ENCODE measurements around the gene NFIB.

NFIB gene

DNA sequence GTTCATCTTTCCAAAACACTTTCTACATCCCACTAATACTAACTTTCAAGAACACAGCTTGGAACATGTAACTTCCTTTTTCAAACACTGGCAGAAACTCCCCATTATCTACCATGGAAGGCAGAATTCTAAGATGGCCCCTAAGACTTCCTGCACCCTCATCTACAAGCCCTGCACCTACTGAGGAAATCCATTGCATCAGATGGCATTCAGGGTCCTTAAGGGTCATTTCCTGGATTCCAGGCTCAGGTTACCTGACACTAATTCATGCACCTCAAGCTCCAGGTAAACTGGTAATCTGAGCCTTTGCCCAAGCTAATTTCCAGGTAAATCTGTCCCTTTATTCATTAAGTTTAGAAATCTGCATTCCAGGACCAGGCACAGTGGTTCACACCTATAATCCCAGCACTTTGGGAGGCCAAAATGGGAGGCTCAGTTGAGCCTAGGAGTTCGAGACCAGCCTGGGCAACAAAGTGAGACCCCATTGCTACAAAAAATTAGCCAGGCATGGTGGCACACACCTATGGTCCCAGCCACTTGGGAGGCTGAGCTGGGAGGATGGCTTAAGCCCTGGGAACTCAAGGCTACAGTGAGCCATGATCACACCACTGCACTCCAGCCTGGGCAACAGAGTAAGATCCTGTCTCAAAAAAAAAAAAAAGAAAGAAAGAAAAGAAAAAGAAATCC, 91.6 kb downstream of the NFIB start:
- Histone ChIP-seq H3K4me2 (peak overlapping the region in 2 of 11 experiments; percentile 14 to 22; a peak in 2 of 22 replicates), H3K9ac (no peak overlapping the region), H3K27ac (no peak overlapping the region), H4K20me1 (no peaks in the 10 kb centered on the region), H3K4me1 (peaks cover 0 to 12% (median 0%) of the 10 kb centered on the region in 10 experiments; a peak in 5 of 20 replicates), H3K4me3 (no peak overlapping the region), H3K36me3 (no peaks in the 10 kb centered on the region), H3K27me3 (no peaks in the 10 kb centered on the region), H3K9me3 (replicated peaks in 1 of 11) (no peaks in the 10 kb centered on the region)
- no peak for TF ChIP-seq Cebpa-rat (IDR thresholded peaks at IDR 0.05)

DNA sequence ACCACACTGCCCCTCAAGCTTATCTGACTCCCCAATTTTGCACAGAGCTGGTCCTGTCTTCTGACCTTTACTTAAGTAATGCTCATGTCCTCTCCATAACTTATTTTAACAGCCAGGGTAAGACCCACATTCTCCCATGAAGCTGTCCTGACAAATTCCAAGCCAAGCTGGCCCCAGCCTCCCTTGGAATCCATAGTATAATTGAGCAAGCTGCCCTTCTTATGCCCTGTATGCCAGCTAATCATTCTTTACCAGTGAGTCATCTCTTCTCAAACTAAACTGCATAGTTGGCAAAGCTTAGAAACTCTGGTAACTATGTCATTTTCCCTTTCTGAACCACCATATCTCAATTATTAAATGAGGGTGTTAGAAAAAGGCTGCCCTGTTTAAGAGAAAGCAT, 92.4 kb downstream of the NFIB start:
- no peaks in the 10 kb centered on the region for H3K27me3 ChIP-seq
- peaks cover 0 to 12% (median 0%) of the 10 kb centered on the region in 10 experiments; a peak in 5 of 20 replicates for H3K4me1 ChIP-seq
- H3K36me3 ChIP-seq = no peaks in the 10 kb centered on the region
- no peak overlapping the region for H3K9ac ChIP-seq
- H3K27ac ChIP-seq = no peak overlapping the region
- no peaks in the 10 kb centered on the region for H3K9me3 ChIP-seq (replicated peaks in 1 of 11)
- peak overlapping the region in 2 of 11 experiments; percentile 14 to 22; a peak in 4 of 22 replicates for H3K4me2 ChIP-seq
- no peak overlapping the region for H3K4me3 ChIP-seq
- no peaks in the 10 kb centered on the region for H4K20me1 ChIP-seq
- TF ChIP-seq Cebpa-rat (IDR thresholded peaks at IDR 0.05) = no peak

DNA sequence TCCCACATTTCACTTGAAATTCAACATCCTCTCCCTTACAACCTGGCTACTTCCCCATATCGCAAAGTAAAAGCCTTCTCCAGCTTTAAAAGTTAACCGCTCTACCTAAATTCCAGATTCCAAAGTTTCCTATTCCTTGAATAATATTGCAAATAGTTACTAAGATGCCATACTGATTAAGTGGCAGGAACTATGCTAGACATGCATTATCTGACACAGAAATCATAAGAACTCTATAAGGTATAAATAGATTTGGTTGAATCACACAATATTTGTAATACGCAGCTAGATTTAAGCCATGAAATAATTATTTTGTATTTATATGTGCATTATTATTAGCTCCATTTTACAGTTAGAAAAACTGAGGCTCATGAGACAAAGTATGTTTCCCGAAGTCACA, 92.8 kb downstream of the NFIB start:
- Histone ChIP-seq H3K9ac (no peak overlapping the region), H3K4me1 (peaks cover 0 to 12% (median 0%) of the 10 kb centered on the region in 10 experiments; a peak in 5 of 20 replicates), H3K27ac (no peak overlapping the region), H3K4me2 (peak overlapping the region in 2 of 11 experiments; percentile 14 to 22; a peak in 3 of 22 replicates), H3K9me3 (replicated peaks in 1 of 11) (no peaks in the 10 kb centered on the region), H3K27me3 (no peaks in the 10 kb centered on the region), H3K4me3 (no peak overlapping the region), H3K36me3 (no peaks in the 10 kb centered on the region), H4K20me1 (no peaks in the 10 kb centered on the region)
- no peak for TF ChIP-seq Cebpa-rat (IDR thresholded peaks at IDR 0.05)

DNA sequence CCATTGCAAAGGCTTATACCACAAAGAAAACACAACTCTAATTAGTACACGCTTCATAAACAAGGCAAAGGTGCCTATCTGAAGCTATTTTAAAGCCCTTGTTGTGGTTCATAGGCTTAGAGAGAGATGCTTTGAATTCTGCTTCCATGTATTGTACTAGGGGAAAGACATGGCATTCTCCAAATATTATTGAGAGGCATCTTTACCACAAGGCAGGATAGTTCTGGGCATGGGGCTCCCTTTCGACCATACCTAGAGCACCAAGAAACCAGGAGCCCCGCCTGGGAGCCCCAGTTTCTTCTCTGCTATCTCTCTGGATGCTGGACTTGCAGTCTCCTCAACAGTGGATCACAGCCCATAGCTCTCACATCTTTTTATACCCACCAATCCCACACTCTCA, 93.7 kb downstream of the NFIB start:
- Histone ChIP-seq H3K4me3 (no peak overlapping the region), H4K20me1 (no peaks in the 10 kb centered on the region), H3K4me1 (peaks cover 0 to 12% (median 0%) of the 10 kb centered on the region in 10 experiments; a peak in 5 of 20 replicates), H3K36me3 (no peaks in the 10 kb centered on the region), H3K4me2 (no peak overlapping the region), H3K27ac (no peak overlapping the region), H3K9me3 (replicated peaks in 1 of 11) (no peaks in the 10 kb centered on the region), H3K9ac (no peak overlapping the region), H3K27me3 (no peaks in the 10 kb centered on the region)
- TF ChIP-seq Cebpa-rat (IDR thresholded peaks at IDR 0.05) = no peak

DNA sequence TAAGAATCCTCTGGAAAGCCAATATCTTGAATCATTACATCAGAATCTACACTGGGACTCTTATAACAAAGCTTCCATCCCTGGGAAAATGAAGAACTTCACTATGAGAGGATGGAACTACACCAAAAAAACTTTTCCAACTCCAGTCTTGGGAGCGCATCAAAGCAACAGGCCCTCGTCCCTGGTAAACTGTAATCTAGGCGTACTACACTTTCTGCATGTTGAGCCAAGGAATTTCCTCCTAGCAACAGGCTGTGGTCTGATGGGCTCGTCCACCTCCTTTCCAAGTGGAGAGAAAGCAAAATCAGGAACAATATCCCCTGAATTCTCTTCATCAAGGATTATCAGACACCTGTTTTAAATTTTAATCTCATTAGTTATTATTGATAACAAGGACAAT, 94.1 kb downstream of the NFIB start:
- Histone ChIP-seq H3K27me3 (no peaks in the 10 kb centered on the region), H3K36me3 (no peaks in the 10 kb centered on the region), H3K4me2 (no peak overlapping the region), H4K20me1 (no peaks in the 10 kb centered on the region), H3K4me1 (peaks cover 0 to 12% (median 0%) of the 10 kb centered on the region in 10 experiments; a peak in 5 of 20 replicates), H3K9ac (no peak overlapping the region), H3K9me3 (replicated peaks in 1 of 11) (no peaks in the 10 kb centered on the region), H3K4me3 (no peak overlapping the region), H3K27ac (no peak overlapping the region)
- no peak for TF ChIP-seq Cebpa-rat (IDR thresholded peaks at IDR 0.05)

DNA sequence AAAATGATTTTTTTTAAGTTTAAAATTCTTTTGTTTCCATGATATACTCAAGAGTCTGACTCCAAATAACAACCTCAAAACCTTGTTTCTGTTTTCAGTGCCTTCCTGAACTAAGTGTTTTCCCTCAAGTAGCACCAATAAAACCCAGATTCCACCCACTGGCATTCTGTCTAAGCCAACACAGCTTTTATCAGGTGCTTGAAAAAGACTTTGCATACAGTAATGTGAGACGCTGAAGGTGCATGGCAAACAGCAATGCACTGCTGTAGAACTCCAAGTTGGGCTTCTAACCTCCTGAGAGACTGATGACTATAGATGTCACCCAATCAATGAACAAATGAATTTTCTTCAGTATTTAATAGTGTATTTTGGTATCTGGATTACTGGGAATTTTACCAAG, 95.7 kb downstream of the NFIB start:
- TF ChIP-seq Cebpa-rat (IDR thresholded peaks at IDR 0.05) = no peak
- Histone ChIP-seq H3K4me1 (peaks cover 0 to 12% (median 0%) of the 10 kb centered on the region in 10 experiments; a peak in 5 of 20 replicates), H4K20me1 (no peaks in the 10 kb centered on the region), H3K9ac (no peak overlapping the region), H3K27me3 (no peaks in the 10 kb centered on the region), H3K36me3 (no peaks in the 10 kb centered on the region), H3K9me3 (replicated peaks in 1 of 11) (no peaks in the 10 kb centered on the region), H3K4me2 (no peak overlapping the region), H3K27ac (no peak overlapping the region), H3K4me3 (no peak overlapping the region)

DNA sequence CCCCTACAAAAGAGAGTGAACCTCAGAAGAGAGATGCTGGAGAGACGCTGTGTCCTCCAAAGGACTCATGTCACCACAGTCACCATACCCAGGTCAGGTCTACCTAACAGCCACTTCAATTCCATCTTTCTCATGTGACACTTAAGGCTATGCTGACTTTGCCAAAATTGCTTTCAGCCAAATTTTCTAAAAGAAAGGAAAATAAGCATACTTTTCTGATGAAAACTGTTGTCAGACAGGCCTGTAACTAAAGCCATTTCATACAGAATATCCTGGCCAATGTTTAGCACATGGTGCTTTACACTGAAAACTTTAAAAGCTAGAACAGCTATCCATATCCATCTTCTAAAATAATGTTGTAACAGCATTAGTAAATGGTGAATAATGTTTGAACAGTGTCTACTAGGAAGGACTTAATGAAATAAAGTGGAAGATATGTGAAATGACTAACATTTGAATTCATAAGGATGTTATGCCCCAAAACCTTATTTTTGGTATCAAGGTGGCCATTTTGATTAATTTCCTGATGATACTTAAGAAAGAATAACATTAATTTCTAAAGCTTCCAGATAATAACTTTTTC, 97.2 kb downstream of the NFIB start:
- no peak overlapping the region for H3K9ac ChIP-seq
- no peaks in the 10 kb centered on the region for H3K27me3 ChIP-seq
- no peak overlapping the region for H3K4me2 ChIP-seq
- no peak for TF ChIP-seq Cebpa-rat (IDR thresholded peaks at IDR 0.05)
- no peaks in the 10 kb centered on the region for H3K9me3 ChIP-seq (replicated peaks in 1 of 11)
- peaks cover 0 to 7% (median 0%) of the 10 kb centered on the region in 10 experiments; a peak in 5 of 20 replicates for H3K4me1 ChIP-seq
- no peaks in the 10 kb centered on the region for H4K20me1 ChIP-seq
- H3K27ac ChIP-seq = no peak overlapping the region
- no peaks in the 10 kb centered on the region for H3K36me3 ChIP-seq
- no peak overlapping the region for H3K4me3 ChIP-seq

DNA sequence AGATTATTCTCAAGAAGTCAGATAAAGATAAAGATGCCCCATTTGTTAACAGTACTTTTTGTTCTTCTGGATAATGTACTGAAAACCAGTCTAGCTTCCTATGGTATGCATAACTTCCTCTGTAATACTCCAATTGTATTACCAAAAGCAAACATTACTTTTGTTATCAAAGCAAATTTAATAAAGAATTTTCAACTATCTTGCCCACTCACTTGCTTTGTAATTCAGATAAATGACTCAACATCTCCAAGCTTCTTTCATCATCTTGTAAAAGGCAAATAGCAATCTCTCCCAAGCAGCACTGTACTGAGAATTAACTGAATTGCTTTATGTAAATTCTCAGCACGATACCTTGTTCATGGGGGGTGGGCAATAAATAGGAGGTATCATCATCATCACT, 98.3 kb downstream of the NFIB start:
- Histone ChIP-seq H3K4me3 (no peak overlapping the region), H3K36me3 (no peaks in the 10 kb centered on the region), H3K4me2 (no peak overlapping the region), H3K4me1 (no peaks in the 10 kb centered on the region), H3K9ac (no peak overlapping the region), H3K27me3 (no peaks in the 10 kb centered on the region), H3K9me3 (replicated peaks in 1 of 11) (no peaks in the 10 kb centered on the region), H4K20me1 (no peaks in the 10 kb centered on the region), H3K27ac (no peak overlapping the region)
- no peak for TF ChIP-seq Cebpa-rat (IDR thresholded peaks at IDR 0.05)

DNA sequence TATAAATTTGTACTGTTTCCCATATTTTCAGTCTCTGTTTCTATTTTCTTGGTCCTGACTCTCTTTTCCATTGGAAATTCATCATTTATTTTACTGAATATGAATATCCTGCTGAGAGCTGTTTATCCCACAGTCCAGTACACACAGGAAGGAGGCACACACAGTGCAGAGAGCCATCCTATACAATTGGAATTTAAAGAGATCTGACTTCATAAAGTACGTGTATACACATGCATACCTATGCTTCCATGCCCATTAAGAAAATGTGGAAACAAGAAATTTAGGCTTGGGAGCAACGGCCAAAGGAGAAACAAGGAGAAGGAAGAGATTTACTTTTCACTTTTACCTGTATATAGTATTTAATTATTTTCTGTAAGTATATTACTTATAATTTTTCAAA, 99.2 kb downstream of the NFIB start:
- no peak overlapping the region for H3K27ac ChIP-seq
- H3K4me3 ChIP-seq = no peak overlapping the region
- H3K9ac ChIP-seq = no peak overlapping the region
- no peak for TF ChIP-seq Cebpa-rat (IDR thresholded peaks at IDR 0.05)
- H3K36me3 ChIP-seq = no peaks in the 10 kb centered on the region
- H3K9me3 ChIP-seq (replicated peaks in 1 of 11) = no peaks in the 10 kb centered on the region
- H4K20me1 ChIP-seq = no peaks in the 10 kb centered on the region
- no peaks in the 10 kb centered on the region for H3K27me3 ChIP-seq
- H3K4me2 ChIP-seq = no peak overlapping the region
- peaks cover 0 to 5% (median 0%) of the 10 kb centered on the region in 10 experiments; a peak in 2 of 20 replicates for H3K4me1 ChIP-seq

All from BLaER1 treated with 17β-estradiol and CSF1 and Interleukin-3, amounts not matched to agents 10 nM and 100 nM (cell line).